GM12878 (cell line): ENCODE data around the gene RASAL2. TPM values are rescaled to one million over a fixed set of nuclear protein-coding genes. Genes with fewer than 3 reads are reported as not detected.

ENCODE experiments used
- ATAC-seq: fragments of 200-7000 bp; cut with Tn5 transposase; 3 replicates; pipeline ENCODE4 v1.9.1; 2020; ENCODE audit warnings: mild to moderate bottlenecking, moderate library complexity
- BruUV-seq: library from RNA; stranded (reverse); fragments of 400-500 nt; replicated peaks from 2 replicates; lab custom pipeline; 2021; lab: Mats Ljungman, UMichigan
- CTCF ChIA-PET: fragments of 300-600 bp; sonication (Branson Sonifier 250); formaldehyde crosslinking; extraction: SDS; loops from one replicate; lab custom pipeline; 2021; ENCODE audit warnings: inconsistent platforms; lab: Yijun Ruan, JAX
- POLR2A ChIA-PET: fragments of 350-600 bp; formaldehyde crosslinking; extraction: SDS; loops from one replicate; lab custom pipeline; 2021; ENCODE audit warnings: inconsistent platforms; lab: Charles Lee
- RAD21 ChIA-PET: fragments of 300-600 bp; sonication (Branson Sonifier 250); formaldehyde crosslinking; loops from one replicate; lab custom pipeline; 2023; ENCODE audit warnings: antibody characterized with exemption; ENCODE audit not compliant: unreplicated experiment; lab: Charles Lee
- SMC1A ChIA-PET: fragments of 300-600 bp; sonication (Branson Sonifier 250); formaldehyde crosslinking; loops from one replicate; lab custom pipeline; 2023; ENCODE audit not compliant: unreplicated experiment, uncharacterized antibody; lab: Charles Lee
- DNase-seq: peaks from one replicate; pipeline ENCODE4 v3.0.0-alpha.2; 2011; ENCODE audit warnings: low read depth, low spot score
- FAIRE-seq: peaks from 3 replicates; lab custom pipeline; 2011; peaks lifted over from hg19 to GRCh38; lab: Jason Lieb, UNC
- H2AFZ ChIP-seq: 2 replicates; pipeline ENCODE4 v1.6.0; 2011; ENCODE audit warnings: low read depth, low read length, control low read depth; ENCODE audit not compliant: control insufficient read depth
- H3K27ac ChIP-seq: 2 replicates; pipeline ENCODE4 v1.5.1; 2011; ENCODE audit warnings: control low read depth; ENCODE audit not compliant: control insufficient read depth, insufficient read depth
- H3K27me3 ChIP-seq, 2 experiments: replicated peaks in 1 of 2; 2 replicates each; pipeline versions ENCODE4 v1.6.0 to v1.6.1; 2011; ENCODE audit warnings: low read length in 1 of 2; ENCODE audit not compliant: control insufficient read depth in 2 of 2, insufficient read depth in 2 of 2
- H3K36me3 ChIP-seq, 2 experiments: 2 replicates each; pipeline ENCODE4 v1.5.1; 2011; ENCODE audit warnings: low read length in 1 of 2; ENCODE audit not compliant: control insufficient read depth in 2 of 2, insufficient read depth in 2 of 2
- H3K4me1 ChIP-seq: 2 replicates; pipeline ENCODE4 v1.6.1; 2011; ENCODE audit warnings: mild to moderate bottlenecking, low read length, moderate library complexity, mixed read lengths; ENCODE audit not compliant: control insufficient read depth, insufficient read depth
- H3K4me2 ChIP-seq: 2 replicates; pipeline ENCODE4 v1.6.0; 2011; ENCODE audit warnings: control low read depth; ENCODE audit not compliant: control insufficient read depth, insufficient read depth
- H3K4me3 ChIP-seq: fragments of 200-600 bp; sonication (generic); 2 replicates; pipeline ENCODE4 v1.5.1; 2016
- H3K79me2 ChIP-seq: 2 replicates; pipeline ENCODE4 v1.6.0; 2011; ENCODE audit warnings: low read length; ENCODE audit not compliant: control insufficient read depth, insufficient read depth
- H3K9ac ChIP-seq: 2 replicates; pipeline ENCODE4 v1.8.0; 2011; ENCODE audit warnings: low read length, control low read depth, mixed read lengths; ENCODE audit not compliant: control insufficient read depth, insufficient read depth
- H3K9me3 ChIP-seq: replicated peaks from 3 replicates; pipeline ENCODE4 v1.5.1; 2011; ENCODE audit warnings: mild to moderate bottlenecking, low read length; ENCODE audit not compliant: control insufficient read depth, insufficient read depth
- H4K20me1 ChIP-seq: 2 replicates; pipeline ENCODE4 v1.6.0; 2011; ENCODE audit not compliant: control insufficient read depth, insufficient read depth
- CTCF ChIP-seq, 3 experiments: IDR thresholded peaks in 2 of 3; conservative IDR thresholded peaks in 1 of 3; 2 replicates each; pipeline ENCODE4 v1.5.1; 2011; ENCODE audit warnings: low read depth in 3 of 3, low read length in 3 of 3, mild to moderate bottlenecking in 3 of 3, control low read depth in 2 of 3, moderate library complexity in 2 of 3, inconsistent platforms in 1 of 3, mixed read lengths in 1 of 3; ENCODE audit not compliant: control insufficient read depth in 2 of 3, insufficient read depth in 1 of 3; ENCODE audit errors: extremely low read depth in 1 of 3
- NBN ChIP-seq: fragments of 450-650 bp; IDR thresholded peaks from 2 replicates; pipeline ENCODE4 v1.6.1; 2016
- NR2C1 ChIP-seq: fragments of 450-650 bp; IDR thresholded peaks from 2 replicates; pipeline ENCODE4 v1.6.1; 2017; ENCODE audit warnings: antibody characterized with exemption, mild to moderate bottlenecking, moderate library complexity
- POLR2AphosphoS2 ChIP-seq: IDR thresholded peaks from 2 replicates; pipeline ENCODE4 v1.6.1; 2011; ENCODE audit warnings: low read depth, mild to moderate bottlenecking, low read length, improper control_type of control experiment, moderate library complexity
- SMAD1 ChIP-seq: fragments of 450-650 bp; IDR thresholded peaks from 2 replicates; pipeline ENCODE4 v1.6.1; 2018; ENCODE audit warnings: mild to moderate bottlenecking, low read depth; ENCODE audit not compliant: partially characterized antibody
- WGBS: methylation state at CpG from one replicate; pipeline ENCODE4 v1.1.6; 2016; ENCODE audit warnings: low lambda C conversion rate; ENCODE audit not compliant: insufficient replicate concordance, insufficient coverage; ENCODE audit errors: missing lambda C conversion rate; 5-methylcytosine and 5-hydroxymethylcytosine counted together
- in situ Hi-C: fragments of 300-500 bp; cut with MboI; formaldehyde crosslinking; loops from 9 replicates; pipeline ENCODE4 v1.14.3; 2018; ENCODE audit warnings: mixed read lengths
- intact Hi-C: fragments of 100-400 bp; cut with micrococcal nuclease; formaldehyde crosslinking; loops from one replicate; pipeline ENCODE4 v1.14.2; 2022; ENCODE audit not compliant: unreplicated experiment
- polyA plus RNA-seq, 11 experiments: library from polyadenylated mRNA; depleted of rRNA in 4 of 11; unstranded in 6 of 11; stranded (reverse) in 5 of 11; fragments of >200 nt; fragmentation: Nextera tagmentation in 4 of 11; fragmentation: Illumina TruSeq in 1 of 11; extraction: Ambion mirVana in 4 of 11; extraction: Trizol in 1 of 11; gene quantifications; 1 replicate in 1 of 11; 2 replicates in 10 of 11; pipeline versions ENCODE4 v1.2.1 to v1.2.3, GENCODE V29; 2011 to 2016; ENCODE audit warnings: inconsistent platforms in 2 of 11, missing spikeins in 2 of 11, low read depth in 1 of 11
- total RNA-seq, 4 experiments: library from RNA; depleted of rRNA in 3 of 4; stranded (reverse); fragments of >200 nt in 3 of 4; fragmentation: Illumina TruSeq in 1 of 4; extraction: Trizol in 1 of 4; gene quantifications; 2 replicates each; pipeline versions ENCODE4 v1.2.1 to v1.2.3, GENCODE V29; 2013 to 2021
- TF ChIP-seq, protein P1 (sequence below): fragments of 450-650 bp; IDR thresholded peaks from 2 replicates; pipeline ENCODE4 v1.6.1; 2014; ENCODE audit warnings: mild to moderate bottlenecking
- TF ChIP-seq, protein P2 (sequence below): fragments of 450-650 bp; IDR thresholded peaks from 2 replicates; pipeline ENCODE4 v1.6.1; 2017; ENCODE audit warnings: antibody characterized with exemption, mild to moderate bottlenecking, moderate library complexity

Gene RASAL2
- total and polyA plus RNA-seq, 10 of the 15 experiments (the other 5 are each of a cell fraction or from before 2014, with no cell fraction given): 0.02 to 6.9 (median 0.17) TPM; not detected in 1

GRCh38 chr1:178417858-178418257 lies 324.0 kb downstream of the RASAL2 start:
- ChIA-PET CTCF (no interaction called here), POLR2A (no interaction called here), RAD21 (no interaction called here), SMC1A (interaction anchor here (0.5 to 1.4 kb wide), 2 partner anchors 54 to 816 kb away, joined by 3 to 6 read pairs; no protein-coding TSS in a partner anchor)
- H3K27me3 ChIP-seq: no peaks in the 10 kb centered on the region
- 98% methylated on average over 2 of the region's 2 CpGs for WGBS
- H3K4me2 ChIP-seq: no peak overlapping the region
- H3K4me3 ChIP-seq: no peak overlapping the region
- H3K27ac ChIP-seq: no peak overlapping the region
- no peaks in the 10 kb centered on the region for H4K20me1 ChIP-seq
- no peak overlapping the region for H3K9ac ChIP-seq
- H3K79me2 ChIP-seq: no peaks in the 10 kb centered on the region
- peaks cover 13% of the 10 kb centered on the region for H3K4me1 ChIP-seq
- DNase-seq: no peak
- intact Hi-C loops: no loop called here
- TF ChIP-seq, protein P1, sequence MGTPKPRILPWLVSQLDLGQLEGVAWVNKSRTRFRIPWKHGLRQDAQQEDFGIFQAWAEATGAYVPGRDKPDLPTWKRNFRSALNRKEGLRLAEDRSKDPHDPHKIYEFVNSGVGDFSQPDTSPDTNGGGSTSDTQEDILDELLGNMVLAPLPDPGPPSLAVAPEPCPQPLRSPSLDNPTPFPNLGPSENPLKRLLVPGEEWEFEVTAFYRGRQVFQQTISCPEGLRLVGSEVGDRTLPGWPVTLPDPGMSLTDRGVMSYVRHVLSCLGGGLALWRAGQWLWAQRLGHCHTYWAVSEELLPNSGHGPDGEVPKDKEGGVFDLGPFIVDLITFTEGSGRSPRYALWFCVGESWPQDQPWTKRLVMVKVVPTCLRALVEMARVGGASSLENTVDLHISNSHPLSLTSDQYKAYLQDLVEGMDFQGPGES: no peak
- TF ChIP-seq, protein P2, sequence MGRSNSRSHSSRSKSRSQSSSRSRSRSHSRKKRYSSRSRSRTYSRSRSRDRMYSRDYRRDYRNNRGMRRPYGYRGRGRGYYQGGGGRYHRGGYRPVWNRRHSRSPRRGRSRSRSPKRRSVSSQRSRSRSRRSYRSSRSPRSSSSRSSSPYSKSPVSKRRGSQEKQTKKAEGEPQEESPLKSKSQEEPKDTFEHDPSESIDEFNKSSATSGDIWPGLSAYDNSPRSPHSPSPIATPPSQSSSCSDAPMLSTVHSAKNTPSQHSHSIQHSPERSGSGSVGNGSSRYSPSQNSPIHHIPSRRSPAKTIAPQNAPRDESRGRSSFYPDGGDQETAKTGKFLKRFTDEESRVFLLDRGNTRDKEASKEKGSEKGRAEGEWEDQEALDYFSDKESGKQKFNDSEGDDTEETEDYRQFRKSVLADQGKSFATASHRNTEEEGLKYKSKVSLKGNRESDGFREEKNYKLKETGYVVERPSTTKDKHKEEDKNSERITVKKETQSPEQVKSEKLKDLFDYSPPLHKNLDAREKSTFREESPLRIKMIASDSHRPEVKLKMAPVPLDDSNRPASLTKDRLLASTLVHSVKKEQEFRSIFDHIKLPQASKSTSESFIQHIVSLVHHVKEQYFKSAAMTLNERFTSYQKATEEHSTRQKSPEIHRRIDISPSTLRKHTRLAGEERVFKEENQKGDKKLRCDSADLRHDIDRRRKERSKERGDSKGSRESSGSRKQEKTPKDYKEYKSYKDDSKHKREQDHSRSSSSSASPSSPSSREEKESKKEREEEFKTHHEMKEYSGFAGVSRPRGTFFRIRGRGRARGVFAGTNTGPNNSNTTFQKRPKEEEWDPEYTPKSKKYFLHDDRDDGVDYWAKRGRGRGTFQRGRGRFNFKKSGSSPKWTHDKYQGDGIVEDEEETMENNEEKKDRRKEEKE: no peak
- TF ChIP-seq CTCF (IDR thresholded peaks at IDR 0.05 in 2 of 3, conservative IDR thresholded peaks at IDR 0.05 in 1 of 3; ENCODE audit: control insufficient read depth in 2 of 3, extremely low read depth in 1 of 3, insufficient read depth in 1 of 3, low read depth in 3 of 3, low read length in 3 of 3) (no peak), POLR2AphosphoS2 (no peak), SMAD1 (no peak), NR2C1 (no peak), NBN (no peak)
- H2AFZ ChIP-seq: no peak overlapping the region
- FAIRE-seq: no peak
- no TSS peak for BruUV-seq
- H3K9me3 ChIP-seq: no peaks in the 10 kb centered on the region; the same call in 2 of the 3 replicates
- ATAC-seq: peak; percentile 54
- H3K36me3 ChIP-seq: no peaks in the 10 kb centered on the region
- in situ Hi-C loops: no loop called here
